Panc1 (cell line): ENCODE measurements around the gene KCNJ11. TPM values are rescaled to one million over a fixed set of nuclear protein-coding genes. Genes with fewer than 3 reads are reported as not detected.

Experiments
- ATAC-seq: fragments of 200-7000 bp; cut with Tn5 transposase; 2 replicates; pipeline ENCODE4 v1.9.1; 2020; ENCODE audit warnings: mild to moderate bottlenecking, moderate library complexity
- BruUV-seq: library from RNA; stranded (reverse); fragments of 400-500 nt; replicated peaks from 2 replicates; lab custom pipeline; 2021; lab: Mats Ljungman, UMichigan
- CTCF ChIA-PET: fragments of 300-600 bp; sonication (Branson Sonifier 250); formaldehyde crosslinking; loops from one replicate; lab custom pipeline; 2022; ENCODE audit warnings: antibody characterized with exemption; lab: Charles Lee
- POLR2A ChIA-PET: fragments of 300-600 bp; sonication (Branson Sonifier 250); formaldehyde crosslinking; loops from one replicate; lab custom pipeline; 2022; ENCODE audit warnings: antibody characterized with exemption; lab: Charles Lee
- DNase-seq: peaks from one replicate; pipeline ENCODE4 v3.0.0-alpha.2; 2010; ENCODE audit warnings: low read depth, low spot score
- H3K27ac ChIP-seq: 2 replicates; pipeline ENCODE4 v1.5.1; 2011; ENCODE audit warnings: mild to moderate bottlenecking, low read length, inconsistent platforms
- H3K27me3 ChIP-seq: fragments of 200-500 bp; sonication (Bioruptor generic); 2 replicates; pipeline ENCODE4 v1.6.0; 2014; ENCODE audit warnings: low read length, inconsistent platforms; ENCODE audit not compliant: control insufficient read depth, insufficient read depth
- H3K36me3 ChIP-seq: fragments of 200-500 bp; sonication (Bioruptor generic); 2 replicates; pipeline ENCODE4 v1.5.1; 2014; ENCODE audit warnings: inconsistent platforms, mild to moderate bottlenecking, low read length, moderate library complexity; ENCODE audit not compliant: control insufficient read depth, insufficient read depth
- H3K4me1 ChIP-seq: 2 replicates; pipeline ENCODE4 v1.5.1; 2011; ENCODE audit warnings: inconsistent platforms, mild to moderate bottlenecking, low read length, moderate library complexity; ENCODE audit not compliant: control insufficient read depth, insufficient read depth
- H3K4me3 ChIP-seq, 2 experiments: 2 replicates each; pipeline ENCODE4 v1.5.1; 2011 to 2012; ENCODE audit warnings: low read depth in 2 of 2, low read length in 2 of 2, mild to moderate bottlenecking in 2 of 2, inconsistent platforms in 1 of 2, moderate library complexity in 1 of 2
- H3K9me3 ChIP-seq: fragments of 200-500 bp; sonication (Bioruptor generic); 2 replicates; pipeline ENCODE4 v1.5.1; 2014; ENCODE audit warnings: low read depth, mild to moderate bottlenecking, inconsistent platforms, low read length, moderate library complexity; ENCODE audit not compliant: control insufficient read depth, insufficient read depth
- POLR2AphosphoS5 ChIP-seq: IDR thresholded peaks from 2 replicates; pipeline ENCODE4 v1.6.1; 2012; ENCODE audit warnings: mild to moderate bottlenecking, low read depth, low read length, moderate library complexity
- SIN3A ChIP-seq: IDR thresholded peaks from 2 replicates; pipeline ENCODE4 v1.6.1; 2012; ENCODE audit warnings: low read depth, mild to moderate bottlenecking, low read length, moderate library complexity, borderline replicate concordance; ENCODE audit not compliant: insufficient read depth
- TCF7L2 ChIP-seq: IDR thresholded peaks from 2 replicates; pipeline ENCODE4 v1.6.1; 2011; ENCODE audit warnings: mild to moderate bottlenecking, low read depth, low read length, inconsistent platforms
- in situ Hi-C: cut with HindIII; loops from 2 replicates; pipeline ENCODE4 v1.10.0; 2016; ENCODE audit warnings: low sequenced_read_pairs, low pct_unique_long_range_greater_than_20kb
- intact Hi-C: fragments of 100-400 bp; cut with micrococcal nuclease; formaldehyde crosslinking; loops from one replicate; pipeline ENCODE4 v1.10.0; 2022; ENCODE audit not compliant: unreplicated experiment
- total RNA-seq: library from RNA; stranded (reverse); gene quantifications from one replicate; pipeline ENCODE4 v1.2.1, GENCODE V29; 2021; ENCODE audit not compliant: unreplicated experiment
- TF ChIP-seq, protein P1 (sequence below): fragments of 450-650 bp; IDR thresholded peaks from 2 replicates; pipeline ENCODE4 v1.5.1; 2017; ENCODE audit warnings: mild to moderate bottlenecking
- TF ChIP-seq, protein P2 (sequence below), 2 experiments: IDR thresholded peaks; 2 replicates each; pipeline ENCODE4 v1.6.1; 2011 to 2012; ENCODE audit warnings: low read depth in 2 of 2, control low read depth in 1 of 2, low read length in 1 of 2, mild to moderate bottlenecking in 1 of 2, moderate library complexity in 1 of 2; ENCODE audit not compliant: insufficient read depth in 1 of 2

The KCNJ11 gene
- total RNA-seq, 1 experiment from 2014 or later, result 0.67 TPM

DNA sequence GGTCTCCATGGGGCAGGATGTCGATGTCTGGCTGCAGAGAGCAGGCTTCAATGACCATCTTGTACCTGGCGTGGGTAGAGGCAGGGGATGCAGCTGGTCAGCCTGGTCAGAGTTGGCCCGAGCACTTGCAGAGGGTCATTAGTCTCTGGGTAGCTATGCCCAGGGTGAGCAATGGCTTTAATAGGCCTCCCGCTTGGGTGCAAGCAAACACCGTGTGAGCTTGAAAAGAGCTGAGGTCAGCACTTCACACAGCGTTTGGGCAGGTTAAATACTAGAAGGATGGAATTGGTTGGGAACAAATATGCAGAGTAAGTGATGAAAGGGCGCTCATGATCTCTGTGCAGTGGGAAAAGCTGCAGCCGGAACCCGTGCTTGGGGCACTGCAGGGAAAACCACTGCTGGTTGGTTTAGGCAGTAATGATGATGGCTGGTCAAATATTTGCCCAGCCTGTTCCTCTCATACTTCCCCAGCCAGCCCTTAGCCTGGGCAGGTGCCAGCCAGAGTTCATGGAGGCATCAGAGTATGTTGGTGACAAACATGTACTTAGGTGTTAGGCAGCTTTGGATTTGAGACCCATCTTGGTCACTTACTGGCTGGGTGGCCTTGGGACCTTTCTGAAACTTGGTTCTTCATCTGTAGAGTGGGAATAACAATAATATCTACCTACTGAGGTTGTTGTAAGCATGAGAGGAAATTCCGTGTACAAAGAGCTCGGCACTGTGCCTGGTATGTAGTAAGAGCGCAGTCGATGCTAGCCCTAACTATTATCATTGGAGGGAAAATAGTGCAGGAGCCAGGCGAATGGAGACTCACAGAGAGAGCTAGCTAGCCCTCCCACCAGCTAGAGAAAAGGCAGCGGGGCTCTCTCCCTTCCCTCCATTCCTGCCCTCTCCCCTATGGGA is 25.2 kb upstream of the KCNJ11 start:
- Histone ChIP-seq H3K9me3 (no peaks in the 10 kb centered on the region), H3K4me3 (no peak overlapping the region), H3K36me3 (no peaks in the 10 kb centered on the region), H3K4me1 (no peaks in the 10 kb centered on the region), H3K27me3 (peaks cover 10% of the 10 kb centered on the region; the same call in 1 of the 2 replicates), H3K27ac (no peak overlapping the region)
- DNase-seq (no peak), ATAC-seq (no peak)
- BruUV-seq, result no TSS peak
- CTCF ChIA-PET, result no interaction called here
- in situ Hi-C loops (no loop called here), intact Hi-C loops (no loop called here)
- POLR2A ChIA-PET, result no interaction called here
- TF ChIP-seq SIN3A, result no peak
- TF ChIP-seq POLR2AphosphoS5, result no peak
- TF ChIP-seq, protein P1, sequence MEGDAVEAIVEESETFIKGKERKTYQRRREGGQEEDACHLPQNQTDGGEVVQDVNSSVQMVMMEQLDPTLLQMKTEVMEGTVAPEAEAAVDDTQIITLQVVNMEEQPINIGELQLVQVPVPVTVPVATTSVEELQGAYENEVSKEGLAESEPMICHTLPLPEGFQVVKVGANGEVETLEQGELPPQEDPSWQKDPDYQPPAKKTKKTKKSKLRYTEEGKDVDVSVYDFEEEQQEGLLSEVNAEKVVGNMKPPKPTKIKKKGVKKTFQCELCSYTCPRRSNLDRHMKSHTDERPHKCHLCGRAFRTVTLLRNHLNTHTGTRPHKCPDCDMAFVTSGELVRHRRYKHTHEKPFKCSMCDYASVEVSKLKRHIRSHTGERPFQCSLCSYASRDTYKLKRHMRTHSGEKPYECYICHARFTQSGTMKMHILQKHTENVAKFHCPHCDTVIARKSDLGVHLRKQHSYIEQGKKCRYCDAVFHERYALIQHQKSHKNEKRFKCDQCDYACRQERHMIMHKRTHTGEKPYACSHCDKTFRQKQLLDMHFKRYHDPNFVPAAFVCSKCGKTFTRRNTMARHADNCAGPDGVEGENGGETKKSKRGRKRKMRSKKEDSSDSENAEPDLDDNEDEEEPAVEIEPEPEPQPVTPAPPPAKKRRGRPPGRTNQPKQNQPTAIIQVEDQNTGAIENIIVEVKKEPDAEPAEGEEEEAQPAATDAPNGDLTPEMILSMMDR, result no peak
- TF ChIP-seq, protein P2, sequence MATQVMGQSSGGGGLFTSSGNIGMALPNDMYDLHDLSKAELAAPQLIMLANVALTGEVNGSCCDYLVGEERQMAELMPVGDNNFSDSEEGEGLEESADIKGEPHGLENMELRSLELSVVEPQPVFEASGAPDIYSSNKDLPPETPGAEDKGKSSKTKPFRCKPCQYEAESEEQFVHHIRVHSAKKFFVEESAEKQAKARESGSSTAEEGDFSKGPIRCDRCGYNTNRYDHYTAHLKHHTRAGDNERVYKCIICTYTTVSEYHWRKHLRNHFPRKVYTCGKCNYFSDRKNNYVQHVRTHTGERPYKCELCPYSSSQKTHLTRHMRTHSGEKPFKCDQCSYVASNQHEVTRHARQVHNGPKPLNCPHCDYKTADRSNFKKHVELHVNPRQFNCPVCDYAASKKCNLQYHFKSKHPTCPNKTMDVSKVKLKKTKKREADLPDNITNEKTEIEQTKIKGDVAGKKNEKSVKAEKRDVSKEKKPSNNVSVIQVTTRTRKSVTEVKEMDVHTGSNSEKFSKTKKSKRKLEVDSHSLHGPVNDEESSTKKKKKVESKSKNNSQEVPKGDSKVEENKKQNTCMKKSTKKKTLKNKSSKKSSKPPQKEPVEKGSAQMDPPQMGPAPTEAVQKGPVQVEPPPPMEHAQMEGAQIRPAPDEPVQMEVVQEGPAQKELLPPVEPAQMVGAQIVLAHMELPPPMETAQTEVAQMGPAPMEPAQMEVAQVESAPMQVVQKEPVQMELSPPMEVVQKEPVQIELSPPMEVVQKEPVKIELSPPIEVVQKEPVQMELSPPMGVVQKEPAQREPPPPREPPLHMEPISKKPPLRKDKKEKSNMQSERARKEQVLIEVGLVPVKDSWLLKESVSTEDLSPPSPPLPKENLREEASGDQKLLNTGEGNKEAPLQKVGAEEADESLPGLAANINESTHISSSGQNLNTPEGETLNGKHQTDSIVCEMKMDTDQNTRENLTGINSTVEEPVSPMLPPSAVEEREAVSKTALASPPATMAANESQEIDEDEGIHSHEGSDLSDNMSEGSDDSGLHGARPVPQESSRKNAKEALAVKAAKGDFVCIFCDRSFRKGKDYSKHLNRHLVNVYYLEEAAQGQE (IDR thresholded peaks at IDR 0.05; ENCODE audit: insufficient read depth in 1 of 2, low read depth in 2 of 2, low read length in 1 of 2), result no peak
- no peak for TF ChIP-seq TCF7L2

DNA sequence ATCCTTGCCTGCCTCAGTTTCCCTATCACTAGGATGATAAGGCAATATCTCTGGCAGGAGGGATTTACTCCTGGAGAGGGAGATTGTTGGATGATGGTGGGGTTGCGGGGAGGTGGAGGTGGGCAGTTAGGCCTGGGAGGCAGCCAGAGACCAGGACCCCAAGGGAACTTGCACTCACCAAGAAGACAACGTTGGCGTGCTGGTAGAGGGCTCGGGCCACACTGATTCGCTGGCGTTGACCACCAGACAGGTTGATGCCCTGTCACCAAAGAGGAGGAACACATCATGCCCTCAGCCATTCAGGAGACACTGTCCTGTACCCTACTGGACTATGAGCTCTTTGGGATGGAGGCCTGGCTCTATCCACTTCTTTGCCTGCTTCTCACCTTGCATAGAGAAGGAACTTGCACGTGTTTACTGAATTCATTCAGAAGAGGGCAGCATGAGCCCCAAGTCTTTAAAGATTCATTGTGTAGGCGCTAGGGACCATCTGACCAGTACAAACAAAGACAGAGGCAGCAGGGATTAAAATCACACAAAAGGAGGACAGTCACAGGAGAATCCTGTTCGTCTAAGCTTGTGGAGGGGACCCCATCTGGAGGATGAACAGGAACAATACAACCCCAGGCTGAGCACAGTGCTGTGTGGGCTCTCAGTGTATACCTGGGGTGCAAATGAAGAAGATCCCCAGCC is 24.2 kb upstream of the KCNJ11 start:
- H3K27ac ChIP-seq, result no peak overlapping the region
- ATAC-seq (no peak), DNase-seq (no peak)
- ChIA-PET POLR2A (no interaction called here), CTCF (no interaction called here)
- H3K4me1 ChIP-seq, result no peaks in the 10 kb centered on the region
- no peak overlapping the region for H3K4me3 ChIP-seq
- TF ChIP-seq, protein P2 (IDR thresholded peaks at IDR 0.05; ENCODE audit: insufficient read depth in 1 of 2, low read depth in 2 of 2, low read length in 1 of 2), result no peak
- TF ChIP-seq TCF7L2, result no peak
- TF ChIP-seq, protein P1, result no peak
- no peak for TF ChIP-seq SIN3A
- no peak for TF ChIP-seq POLR2AphosphoS5
- intact Hi-C loops (no loop called here), in situ Hi-C loops (no loop called here)
- H3K9me3 ChIP-seq, result no peaks in the 10 kb centered on the region
- no TSS peak for BruUV-seq
- H3K36me3 ChIP-seq, result no peaks in the 10 kb centered on the region
- peaks cover 4% of the 10 kb centered on the region; the same call in 1 of the 2 replicates for H3K27me3 ChIP-seq
